ENCODE data around the gene PMEPA1.

DNA sequence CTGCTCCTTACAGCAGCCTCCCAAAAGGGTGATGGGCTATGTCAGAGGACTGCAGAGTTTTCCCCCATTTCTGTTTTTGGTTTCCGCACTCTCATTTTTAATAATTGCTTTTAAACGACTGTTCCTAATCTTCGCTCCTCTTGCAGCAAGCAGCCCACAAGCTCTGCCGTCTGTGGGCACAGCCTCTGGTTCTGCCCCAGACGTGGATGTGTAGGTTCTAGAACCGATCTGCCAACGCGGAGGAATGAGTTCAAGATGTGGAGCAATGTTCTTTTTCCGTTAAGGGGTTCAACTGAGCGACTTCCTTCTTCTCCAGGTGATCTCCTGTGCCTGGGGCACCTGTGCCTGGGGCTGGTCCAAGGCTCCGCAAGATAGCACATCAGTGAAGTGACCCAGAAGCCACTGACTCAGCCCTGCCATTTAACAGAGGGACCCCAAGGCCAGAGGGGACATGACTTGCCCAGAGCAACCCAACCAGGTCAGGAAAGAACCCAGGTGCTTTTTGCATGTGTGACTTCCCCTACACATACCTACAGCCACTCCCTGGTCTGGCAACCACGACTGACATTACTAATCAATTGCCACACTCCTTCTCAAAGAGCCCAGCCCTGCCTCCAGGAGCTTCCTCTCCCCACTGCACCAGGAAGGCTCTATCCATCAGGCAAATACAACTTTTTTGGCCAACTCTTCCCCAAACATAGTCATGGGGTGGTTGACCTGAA lies 22.7 kb downstream of the PMEPA1 start:
- TF ChIP-seq, protein P1, sequence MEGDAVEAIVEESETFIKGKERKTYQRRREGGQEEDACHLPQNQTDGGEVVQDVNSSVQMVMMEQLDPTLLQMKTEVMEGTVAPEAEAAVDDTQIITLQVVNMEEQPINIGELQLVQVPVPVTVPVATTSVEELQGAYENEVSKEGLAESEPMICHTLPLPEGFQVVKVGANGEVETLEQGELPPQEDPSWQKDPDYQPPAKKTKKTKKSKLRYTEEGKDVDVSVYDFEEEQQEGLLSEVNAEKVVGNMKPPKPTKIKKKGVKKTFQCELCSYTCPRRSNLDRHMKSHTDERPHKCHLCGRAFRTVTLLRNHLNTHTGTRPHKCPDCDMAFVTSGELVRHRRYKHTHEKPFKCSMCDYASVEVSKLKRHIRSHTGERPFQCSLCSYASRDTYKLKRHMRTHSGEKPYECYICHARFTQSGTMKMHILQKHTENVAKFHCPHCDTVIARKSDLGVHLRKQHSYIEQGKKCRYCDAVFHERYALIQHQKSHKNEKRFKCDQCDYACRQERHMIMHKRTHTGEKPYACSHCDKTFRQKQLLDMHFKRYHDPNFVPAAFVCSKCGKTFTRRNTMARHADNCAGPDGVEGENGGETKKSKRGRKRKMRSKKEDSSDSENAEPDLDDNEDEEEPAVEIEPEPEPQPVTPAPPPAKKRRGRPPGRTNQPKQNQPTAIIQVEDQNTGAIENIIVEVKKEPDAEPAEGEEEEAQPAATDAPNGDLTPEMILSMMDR (IDR thresholded peaks at IDR 0.05 in 8 of 11, conservative IDR thresholded peaks at IDR 0.05 in 3 of 11) = no peak
- TF ChIP-seq POLR2A (IDR thresholded peaks at IDR 0.05) (no peak), POLR2AphosphoS5 (IDR thresholded peaks at IDR 0.05) (no peak)
